ENCODE results near the gene GPR162.

GRCh38 chr12:6873094-6874014 is 51.7 kb downstream of the GPR162 start, which contains the start of gene SPSB2:
- TF ChIP-seq POLR2A (IDR thresholded peaks at IDR 0.05) (peak in 1 of 4 donors; percentile 84), CTCF (IDR thresholded peaks at IDR 0.05) (peak in 2 of 6 experiments; percentile 20 to 27)

Measured in esophagus squamous epithelium (tissue), 4 donors.